Right lobe of liver (tissue), 6 donors: ENCODE results near the gene DNPH1. TPM values are rescaled to one million over a fixed set of nuclear protein-coding genes. Genes with fewer than 3 reads are reported as not detected.

Experiments
- ATAC-seq, 4 donors: fragments of 200-7000 bp; cut with Tn5 transposase; one replicate each; pipeline ENCODE4 v1.9.1; 2020; ENCODE audit warnings: mild to moderate bottlenecking in 4 of 4, moderate library complexity in 4 of 4
- DNase-seq, 3 donors: peaks; one replicate each; pipeline ENCODE4 v3.0.0-alpha.2; 2020
- H3K27ac ChIP-seq, 3 donors: fragments of 200-600 bp; one replicate each; pipeline ENCODE4 v1.8.0; 2022
- H3K27me3 ChIP-seq, 2 donors: fragments of 200-600 bp; one replicate each; pipeline ENCODE4 v1.8.0; 2022
- H3K36me3 ChIP-seq, 4 donors: fragments of 200-600 bp; sonication (generic) in 1 of 4; one replicate each; pipeline versions ENCODE4 v1.5.1 to v1.8.0; 2017 to 2022; ENCODE audit warnings: control low read depth in 1 of 4
- H3K4me1 ChIP-seq, 4 donors: fragments of 200-600 bp; sonication (generic) in 1 of 4; one replicate each; pipeline versions ENCODE4 v1.5.1 to v1.8.0; 2017 to 2022; ENCODE audit warnings: control low read depth in 1 of 4
- H3K4me3 ChIP-seq, 3 donors: fragments of 200-600 bp; one replicate each; pipeline ENCODE4 v1.8.0; 2022
- H3K9me3 ChIP-seq, 4 donors: fragments of 200-600 bp; sonication (generic) in 1 of 4; one replicate each; pipeline versions ENCODE4 v1.5.1 to v1.8.0; 2017 to 2022; ENCODE audit warnings: control low read depth in 1 of 4
- POLR2A ChIP-seq: fragments of 450-650 bp; IDR thresholded peaks from one replicate; pipeline ENCODE4 v1.6.1; 2017; ENCODE audit warnings: antibody characterized with exemption, mild to moderate bottlenecking
- WGBS: methylation state at CpG from one replicate; pipeline ENCODE4 v1.1.6; 2018; ENCODE audit warnings: low coverage, low lambda C conversion rate; ENCODE audit not compliant: insufficient coverage; ENCODE audit errors: missing lambda C conversion rate; 5-methylcytosine and 5-hydroxymethylcytosine counted together
- intact Hi-C, 2 donors: fragments of 100-400 bp; cut with DNase I; formaldehyde crosslinking; loops; one replicate each; pipeline versions ENCODE4 v1.11.2 to v1.14.1; 2022
- total RNA-seq, 6 experiments: library from RNA; depleted of rRNA in 2 of 6; stranded (reverse); fragments of >200 nt in 2 of 6; fragmentation: NEBNext Ultra II Directional in 3 of 6; extraction: Animal tissue kit (Norgen Biotek cat#: 25700) in 3 of 6; gene quantifications; one replicate each; pipeline versions ENCODE4 v1.1.0 to v1.2.4, GENCODE V29; 2016 to 2023
- TF ChIP-seq, protein P1 (sequence below), 4 donors: fragments of 200-600 bp in 3 of 4; fragments of 450-650 bp in 1 of 4; IDR thresholded peaks; one replicate each; pipeline versions ENCODE4 v1.5.1 to v1.8.0; 2016 to 2022; ENCODE audit warnings: antibody characterized with exemption in 4 of 4, mild to moderate bottlenecking in 2 of 4
- donor health status: DM: no; HTN: yes; CAD: no.
- donor health status: DM: no; HTN: no; CAD: no.
- donor health status: DM: no; HTN: no; CAD: no.
- donor health status: DM: no; HTN: yes; CAD: no.
- donor health status: DM: no; HTN: yes; CAD: no.

The DNPH1 gene
- total RNA-seq, 6 experiments from 2014 or later = 50.7 to 107 (median 62.4) TPM

- intact Hi-C loops = no loop called here
- DNase-seq = no peak
These were observed 12.2 kb upstream of the DNPH1 start for GRCh38 chr6:43241446-43241845.

GRCh38 chr6:43240950-43241349 is 11.7 kb upstream of the DNPH1 start:
- WGBS = 50% methylated on average over 1 of the region's 1 CpG
- Histone ChIP-seq H3K9me3 (no peaks in the 10 kb centered on the region), H3K4me3 (no peak overlapping the region), H3K36me3 (no peaks in the 10 kb centered on the region), H3K27me3 (no peaks in the 10 kb centered on the region), H3K27ac (no peak overlapping the region), H3K4me1 (no peaks in the 10 kb centered on the region)
- intact Hi-C loops = no loop called here
- TF ChIP-seq POLR2A = no peak
- TF ChIP-seq, protein P1, sequence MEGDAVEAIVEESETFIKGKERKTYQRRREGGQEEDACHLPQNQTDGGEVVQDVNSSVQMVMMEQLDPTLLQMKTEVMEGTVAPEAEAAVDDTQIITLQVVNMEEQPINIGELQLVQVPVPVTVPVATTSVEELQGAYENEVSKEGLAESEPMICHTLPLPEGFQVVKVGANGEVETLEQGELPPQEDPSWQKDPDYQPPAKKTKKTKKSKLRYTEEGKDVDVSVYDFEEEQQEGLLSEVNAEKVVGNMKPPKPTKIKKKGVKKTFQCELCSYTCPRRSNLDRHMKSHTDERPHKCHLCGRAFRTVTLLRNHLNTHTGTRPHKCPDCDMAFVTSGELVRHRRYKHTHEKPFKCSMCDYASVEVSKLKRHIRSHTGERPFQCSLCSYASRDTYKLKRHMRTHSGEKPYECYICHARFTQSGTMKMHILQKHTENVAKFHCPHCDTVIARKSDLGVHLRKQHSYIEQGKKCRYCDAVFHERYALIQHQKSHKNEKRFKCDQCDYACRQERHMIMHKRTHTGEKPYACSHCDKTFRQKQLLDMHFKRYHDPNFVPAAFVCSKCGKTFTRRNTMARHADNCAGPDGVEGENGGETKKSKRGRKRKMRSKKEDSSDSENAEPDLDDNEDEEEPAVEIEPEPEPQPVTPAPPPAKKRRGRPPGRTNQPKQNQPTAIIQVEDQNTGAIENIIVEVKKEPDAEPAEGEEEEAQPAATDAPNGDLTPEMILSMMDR (IDR thresholded peaks at IDR 0.05) = no peak
- DNase-seq = no peak
- no peak for ATAC-seq

More at GRCh38 chr6:43241446-43241845, 12.2 kb upstream of the DNPH1 start:
- Histone ChIP-seq H3K4me3 (no peak overlapping the region), H3K9me3 (no peaks in the 10 kb centered on the region), H3K27me3 (no peaks in the 10 kb centered on the region), H3K4me1 (peaks cover 0 to under 1% (median 0%) of the 10 kb centered on the region in 4 donors), H3K36me3 (no peaks in the 10 kb centered on the region), H3K27ac (no peak overlapping the region)
- 80% methylated on average over 1 of the region's 2 CpGs for WGBS
- TF ChIP-seq POLR2A = no peak
- TF ChIP-seq, protein P1 (IDR thresholded peaks at IDR 0.05) = no peak
- ATAC-seq = no peak

GRCh38 chr6:43239054-43239453 is 9.8 kb upstream of the DNPH1 start:
- no peak for ATAC-seq
- no peaks in the 10 kb centered on the region for H3K36me3 ChIP-seq
- no peak overlapping the region for H3K4me3 ChIP-seq
- intact Hi-C loops = no loop called here
- DNase-seq = no peak
- H3K9me3 ChIP-seq = no peaks in the 10 kb centered on the region
- no peaks in the 10 kb centered on the region for H3K27me3 ChIP-seq
- WGBS = 40% methylated on average over 2 of the region's 2 CpGs
- TF ChIP-seq, protein P1 (IDR thresholded peaks at IDR 0.05) = no peak
- TF ChIP-seq POLR2A = no peak
- no peak overlapping the region for H3K27ac ChIP-seq
- no peaks in the 10 kb centered on the region for H3K4me1 ChIP-seq

GRCh38 chr6:43235841-43236240 is 6.6 kb upstream of the DNPH1 start:
- ATAC-seq = no peak

More at GRCh38 chr6:43235841-43236240, 6.6 kb upstream of the DNPH1 start:
- no peaks in the 10 kb centered on the region for H3K36me3 ChIP-seq
- intact Hi-C loops = no loop called here
- no peak overlapping the region for H3K27ac ChIP-seq
- no peaks in the 10 kb centered on the region for H3K4me1 ChIP-seq
- TF ChIP-seq, protein P1 (IDR thresholded peaks at IDR 0.05) = no peak
- TF ChIP-seq POLR2A = no peak
- WGBS = 76% methylated on average over 2 of the region's 2 CpGs
- H3K9me3 ChIP-seq = no peaks in the 10 kb centered on the region
- no peak overlapping the region for H3K4me3 ChIP-seq
- DNase-seq = no peak
- no peaks in the 10 kb centered on the region for H3K27me3 ChIP-seq
